ENCODE data around the gene CDC42BPB. TPM values are rescaled to one million over a fixed set of nuclear protein-coding genes. Genes with fewer than 3 reads are reported as not detected.

CDC42BPB gene
- total RNA-seq, 6 donors from 2014 or later = 108 to 268 (median 124) TPM

DNA sequence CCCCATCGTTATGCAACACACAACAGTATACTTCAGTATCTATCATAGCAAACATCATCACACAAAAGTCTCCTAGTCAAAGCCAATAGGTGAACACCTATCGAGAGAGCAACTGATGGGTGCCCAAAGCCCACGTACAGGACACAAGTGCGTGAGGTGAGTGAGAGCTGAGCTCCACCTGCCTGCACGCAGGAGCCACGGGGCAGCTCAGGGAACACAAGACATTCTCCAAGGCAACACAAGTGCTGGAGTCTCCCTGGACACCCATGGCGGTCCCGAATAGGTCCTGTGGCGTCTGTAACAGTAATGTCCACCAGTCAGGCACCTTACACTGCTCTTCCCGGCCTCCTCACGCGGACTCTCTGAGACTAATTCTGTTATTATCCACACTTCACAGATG lies 44.3 kb downstream of the CDC42BPB start:
- DNase-seq = no peak
- TF ChIP-seq EP300 (IDR thresholded peaks at IDR 0.05) (no peak), POLR2A (IDR thresholded peaks at IDR 0.05) (no peak), CTCF (IDR thresholded peaks at IDR 0.05) (no peak), POLR2AphosphoS5 (IDR thresholded peaks at IDR 0.05) (no peak)

GRCh38 chr14:103009559-103009958 lies 47.8 kb downstream of the CDC42BPB start:
- ATAC-seq (ENCODE audit: low FRiP score in 2 of 2) (no peak), DNase-seq (no peak)
- no peak overlapping the region for H3K27ac ChIP-seq
- H3K4me3 ChIP-seq = no peak overlapping the region
- no peak for TF ChIP-seq POLR2A (IDR thresholded peaks at IDR 0.05)
- TF ChIP-seq POLR2AphosphoS5 (IDR thresholded peaks at IDR 0.05) = no peak
- TF ChIP-seq CTCF (IDR thresholded peaks at IDR 0.05) = no peak
- no peak for TF ChIP-seq EP300 (IDR thresholded peaks at IDR 0.05)
- WGBS, 2 donors = 77 to 93% methylated on average over 2 of the region's 2 CpGs
- H3K9me3 ChIP-seq = no peaks in the 10 kb centered on the region
- peaks cover 0 to 53% (median 13%) of the 10 kb centered on the region in 4 donors for H3K36me3 ChIP-seq
- H3K4me1 ChIP-seq = peaks cover 5 to 23% (median 5%) of the 10 kb centered on the region in 4 donors
- no peaks in the 10 kb centered on the region for H3K27me3 ChIP-seq

More for the DNA sequence above, 44.3 kb downstream of the CDC42BPB start:
- 95 to 97% methylated on average over 10 to 12 of the region's 12 CpGs for WGBS, 2 donors
- no peak overlapping the region for H3K27ac ChIP-seq
- no peak for ATAC-seq (ENCODE audit: low FRiP score in 2 of 2)
- H3K27me3 ChIP-seq = no peaks in the 10 kb centered on the region
- H3K9me3 ChIP-seq = no peaks in the 10 kb centered on the region
- peaks cover 19 to 47% (median 22%) of the 10 kb centered on the region in 4 donors for H3K4me1 ChIP-seq
- H3K4me3 ChIP-seq = no peak overlapping the region
- peaks cover 0 to 34% (median 6%) of the 10 kb centered on the region in 4 donors for H3K36me3 ChIP-seq

GRCh38 chr14:103008768-103009357 lies 48.5 kb downstream of the CDC42BPB start:
- no peak for TF ChIP-seq POLR2A (IDR thresholded peaks at IDR 0.05)
- no peak for TF ChIP-seq CTCF (IDR thresholded peaks at IDR 0.05)
- 84 to 91% methylated on average over 13 to 15 of the region's 15 CpGs for WGBS, 2 donors
- Histone ChIP-seq H3K36me3 (peaks cover 0 to 60% (median 14%) of the 10 kb centered on the region in 4 donors), H3K27ac (no peak overlapping the region), H3K4me1 (peaks cover 0 to 17% (median 0%) of the 10 kb centered on the region in 4 donors), H3K4me3 (no peak overlapping the region), H3K27me3 (no peaks in the 10 kb centered on the region), H3K9me3 (no peaks in the 10 kb centered on the region)
- no peak for DNase-seq
- ATAC-seq (ENCODE audit: low FRiP score in 2 of 2) = no peak

- H3K9me3 ChIP-seq = no peaks in the 10 kb centered on the region
- H3K4me1 ChIP-seq = peaks cover 0 to 11% (median 0%) of the 10 kb centered on the region in 4 donors
- H3K36me3 ChIP-seq = peaks cover 0 to 67% (median 19%) of the 10 kb centered on the region in 4 donors
- no peak for TF ChIP-seq POLR2AphosphoS5 (IDR thresholded peaks at IDR 0.05)
- no peak for TF ChIP-seq EP300 (IDR thresholded peaks at IDR 0.05)
- TF ChIP-seq POLR2A (IDR thresholded peaks at IDR 0.05) = no peak
- TF ChIP-seq CTCF (IDR thresholded peaks at IDR 0.05) = no peak
- 89 to 94% methylated on average over 10 of the region's 10 CpGs for WGBS, 2 donors
- ATAC-seq (ENCODE audit: low FRiP score in 2 of 2) = no peak
- no peaks in the 10 kb centered on the region for H3K27me3 ChIP-seq
- no peak overlapping the region for H3K4me3 ChIP-seq
- H3K27ac ChIP-seq = no peak overlapping the region
- no peak for DNase-seq
Measured at GRCh38 chr14:103008126-103008525, 49.2 kb downstream of the CDC42BPB start.

- peak in 1 of 2 donors; percentile 70 for TF ChIP-seq POLR2AphosphoS5 (IDR thresholded peaks at IDR 0.05)
- no peak for TF ChIP-seq EP300 (IDR thresholded peaks at IDR 0.05)
- Histone ChIP-seq H3K4me1 (peaks cover 0 to 11% (median 0%) of the 10 kb centered on the region in 4 donors), H3K4me3 (no peak overlapping the region), H3K9me3 (no peaks in the 10 kb centered on the region), H3K27me3 (no peaks in the 10 kb centered on the region), H3K36me3 (peaks cover 3 to 73% (median 25%) of the 10 kb centered on the region in 4 donors), H3K27ac (no peak overlapping the region)
- ATAC-seq (ENCODE audit: low FRiP score in 2 of 2) = peak in 1 of 2 donors; percentile 69
- DNase-seq = no peak
- WGBS, 2 donors = 76 to 91% methylated on average over 14 of the region's 14 CpGs
Measured at GRCh38 chr14:103007555-103007954, 49.8 kb downstream of the CDC42BPB start.

Measured in upper lobe of left lung (tissue), 6 donors.